ENCODE measurements around the gene ITPR3. TPM values are rescaled to one million over a fixed set of nuclear protein-coding genes. Genes with fewer than 3 reads are reported as not detected.
"Not testable (repeated sequence)": the region's sequence is repeated elsewhere in the genome, so short reads cannot be mapped to it uniquely, and the experiment has no call there.

Gene ITPR3
- total RNA-seq, 2 donors from 2014 or later, result 27.6 to 77.6 TPM

- DNase-seq (ENCODE audit: low spot score); H3K9me3 Mint-ChIP-seq; H3K36me3 Mint-ChIP-seq: not testable (repeated sequence)
- peaks cover 0 to 13% of the 10 kb centered on the region in 2 donors for H3K27me3 Mint-ChIP-seq
- peak overlapping the region; percentile 52 for H3K4me3 Mint-ChIP-seq
- H3K4me1 Mint-ChIP-seq (ENCODE audit: low read depth in 2 of 2), result peaks cover 22 to 29% of the 10 kb centered on the region in 2 donors
- peak; percentile 85 to 87 for ATAC-seq
- H3K27ac Mint-ChIP-seq, result peak overlapping the region; percentile 33 to 76
These were observed 24.2 kb upstream of the ITPR3 start for GRCh38 chr6:33596894-33597293.

- DNase-seq (ENCODE audit: low spot score) (no peak), ATAC-seq (no peak)
- H3K27ac Mint-ChIP-seq, result no peak overlapping the region
- no peaks in the 10 kb centered on the region for H3K36me3 Mint-ChIP-seq
- H3K4me3 Mint-ChIP-seq, result no peak overlapping the region
- H3K9me3 Mint-ChIP-seq, result no peaks in the 10 kb centered on the region
- H3K27me3 Mint-ChIP-seq, result peaks cover 0 to 8% of the 10 kb centered on the region in 2 donors
- peaks cover 14 to 21% of the 10 kb centered on the region in 2 donors for H3K4me1 Mint-ChIP-seq (ENCODE audit: low read depth in 2 of 2)
These were observed 23.4 kb upstream of the ITPR3 start for GRCh38 chr6:33597551-33598322.

- Mint-ChIP-seq H3K4me3 (no peak overlapping the region), H3K27ac (no peak overlapping the region), H3K36me3 (no peaks in the 10 kb centered on the region)
These were observed 21.6 kb upstream of the ITPR3 start for GRCh38 chr6:33599413-33599938.

GRCh38 chr6:33600761-33601160 lies 20.4 kb upstream of the ITPR3 start:
- ATAC-seq (no peak), DNase-seq (ENCODE audit: low spot score) (no peak)
- Mint-ChIP-seq H3K9me3 (no peaks in the 10 kb centered on the region), H3K36me3 (no peaks in the 10 kb centered on the region), H3K27ac (no peak overlapping the region), H3K27me3 (peaks cover 0 to 6% of the 10 kb centered on the region in 2 donors), H3K4me3 (no peak overlapping the region), H3K4me1 (ENCODE audit: low read depth in 2 of 2) (peaks cover 6 to 14% of the 10 kb centered on the region in 2 donors)

More at GRCh38 chr6:33599413-33599938, 21.6 kb upstream of the ITPR3 start:
- no peaks in the 10 kb centered on the region for H3K9me3 Mint-ChIP-seq
- DNase-seq (ENCODE audit: low spot score), result no peak
- peaks cover 8 to 14% of the 10 kb centered on the region in 2 donors for H3K4me1 Mint-ChIP-seq (ENCODE audit: low read depth in 2 of 2)
- peaks cover 0 to 9% of the 10 kb centered on the region in 2 donors for H3K27me3 Mint-ChIP-seq
- ATAC-seq, result no peak

- H3K4me1 Mint-ChIP-seq (ENCODE audit: low read depth in 2 of 2), result peaks cover 0 to 7% of the 10 kb centered on the region in 2 donors
- peaks cover 0 to 6% of the 10 kb centered on the region in 2 donors for H3K27me3 Mint-ChIP-seq
- ATAC-seq, result no peak
- no peak for DNase-seq (ENCODE audit: low spot score)
- no peaks in the 10 kb centered on the region for H3K36me3 Mint-ChIP-seq
- no peak overlapping the region for H3K27ac Mint-ChIP-seq
- no peaks in the 10 kb centered on the region for H3K9me3 Mint-ChIP-seq
- H3K4me3 Mint-ChIP-seq, result no peak overlapping the region
These were observed 18.9 kb upstream of the ITPR3 start for GRCh38 chr6:33602180-33602579.

GRCh38 chr6:33604941-33605854 lies 15.9 kb upstream of the ITPR3 start:
- H3K27me3 Mint-ChIP-seq, result peaks cover 0 to 8% of the 10 kb centered on the region in 2 donors
- ATAC-seq, result no peak
- no peaks in the 10 kb centered on the region for H3K36me3 Mint-ChIP-seq
- no peak overlapping the region for H3K27ac Mint-ChIP-seq
- no peaks in the 10 kb centered on the region for H3K9me3 Mint-ChIP-seq
- no peak overlapping the region for H3K4me3 Mint-ChIP-seq
- no peaks in the 10 kb centered on the region for H3K4me1 Mint-ChIP-seq (ENCODE audit: low read depth in 2 of 2)
- DNase-seq (ENCODE audit: low spot score), result no peak

- Mint-ChIP-seq H3K27ac (peak overlapping the region in 1 of 2 donors; percentile 54), H3K4me3 (no peak overlapping the region), H3K36me3 (no peaks in the 10 kb centered on the region), H3K4me1 (ENCODE audit: low read depth in 2 of 2) (no peaks in the 10 kb centered on the region), H3K27me3 (peaks cover 0 to 8% of the 10 kb centered on the region in 2 donors), H3K9me3 (no peaks in the 10 kb centered on the region)
- no peak for DNase-seq (ENCODE audit: low spot score)
- ATAC-seq, result no peak
These were observed 14.5 kb upstream of the ITPR3 start for GRCh38 chr6:33606642-33607041.

GRCh38 chr6:33607126-33607783 lies 13.9 kb upstream of the ITPR3 start:
- Mint-ChIP-seq H3K9me3 (no peaks in the 10 kb centered on the region), H3K27me3 (peaks cover 0 to 6% of the 10 kb centered on the region in 2 donors), H3K27ac (no peak overlapping the region), H3K36me3 (no peaks in the 10 kb centered on the region), H3K4me3 (no peak overlapping the region), H3K4me1 (ENCODE audit: low read depth in 2 of 2) (no peaks in the 10 kb centered on the region)
- DNase-seq (ENCODE audit: low spot score) (no peak), ATAC-seq (no peak)

GRCh38 chr6:33607784-33608161 lies 13.3 kb upstream of the ITPR3 start:
- H3K27me3 Mint-ChIP-seq, result peaks cover 0 to 6% of the 10 kb centered on the region in 2 donors
- ATAC-seq (peak in 1 of 2 donors; percentile 61), DNase-seq (ENCODE audit: low spot score) (no peak)
- H3K4me3 Mint-ChIP-seq, result no peak overlapping the region
- no peak overlapping the region for H3K27ac Mint-ChIP-seq
- no peaks in the 10 kb centered on the region for H3K4me1 Mint-ChIP-seq (ENCODE audit: low read depth in 2 of 2)
- no peaks in the 10 kb centered on the region for H3K36me3 Mint-ChIP-seq
- H3K9me3 Mint-ChIP-seq, result no peaks in the 10 kb centered on the region

GRCh38 chr6:33609019-33609418 lies 12.1 kb upstream of the ITPR3 start:
- Mint-ChIP-seq H3K4me1 (ENCODE audit: low read depth in 2 of 2) (peaks cover 3 to 7% of the 10 kb centered on the region in 2 donors), H3K4me3 (no peak overlapping the region), H3K27ac (no peak overlapping the region), H3K9me3 (no peaks in the 10 kb centered on the region), H3K27me3 (peaks cover 0 to 2% of the 10 kb centered on the region in 2 donors), H3K36me3 (no peaks in the 10 kb centered on the region)
- DNase-seq (ENCODE audit: low spot score) (no peak), ATAC-seq (no peak)

GRCh38 chr6:33609528-33609927 lies 11.6 kb upstream of the ITPR3 start:
- no peaks in the 10 kb centered on the region for H3K9me3 Mint-ChIP-seq

GRCh38 chr6:33610067-33610466 lies 11.1 kb upstream of the ITPR3 start:
- no peaks in the 10 kb centered on the region for H3K9me3 Mint-ChIP-seq
- peaks cover 3 to 7% of the 10 kb centered on the region in 2 donors for H3K4me1 Mint-ChIP-seq (ENCODE audit: low read depth in 2 of 2)
- no peak overlapping the region for H3K27ac Mint-ChIP-seq
- no peak overlapping the region for H3K4me3 Mint-ChIP-seq
- peaks cover 0 to 2% of the 10 kb centered on the region in 2 donors for H3K27me3 Mint-ChIP-seq
- ATAC-seq (no peak), DNase-seq (ENCODE audit: low spot score) (no peak)
- no peaks in the 10 kb centered on the region for H3K36me3 Mint-ChIP-seq

More at GRCh38 chr6:33609528-33609927, 11.6 kb upstream of the ITPR3 start:
- H3K4me1 Mint-ChIP-seq (ENCODE audit: low read depth in 2 of 2), result peaks cover 3 to 7% of the 10 kb centered on the region in 2 donors
- no peaks in the 10 kb centered on the region for H3K36me3 Mint-ChIP-seq
- ATAC-seq (no peak), DNase-seq (ENCODE audit: low spot score) (no peak)
- H3K4me3 Mint-ChIP-seq, result no peak overlapping the region
- H3K27ac Mint-ChIP-seq, result no peak overlapping the region
- peaks cover 0 to 2% of the 10 kb centered on the region in 2 donors for H3K27me3 Mint-ChIP-seq
